Measurements from ENCODE around the gene BBOF1.
"Not testable (repeated sequence)": the region's sequence is repeated elsewhere in the genome, so short reads cannot be mapped to it uniquely, and the experiment has no call there.

Gene BBOF1

DNA sequence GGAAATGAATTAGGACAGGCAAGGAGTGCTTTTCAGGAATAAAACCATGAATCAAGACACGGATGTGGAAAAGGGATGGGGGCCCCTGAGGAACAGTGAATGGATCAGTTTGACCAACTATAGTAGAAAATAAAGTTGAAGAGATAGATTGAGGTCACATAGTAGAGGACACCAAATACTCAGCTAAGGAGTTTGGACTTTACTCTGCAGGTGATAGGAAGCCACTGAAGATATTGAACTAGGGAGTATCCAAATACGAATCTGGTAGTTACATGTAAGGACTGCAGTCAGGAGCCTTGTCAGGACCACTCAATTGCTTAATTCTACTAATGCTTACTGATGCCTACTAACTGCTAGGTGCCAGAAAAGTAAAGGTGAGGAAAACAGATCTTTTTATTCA, 20.4 kb upstream of the BBOF1 start:
- H3K9me3 Mint-ChIP-seq, result no peaks in the 10 kb centered on the region
- peaks cover 27% of the 10 kb centered on the region for H3K36me3 Mint-ChIP-seq (ENCODE audit: low read depth)
- H3K4me3 Mint-ChIP-seq, result no peak overlapping the region
- DNase-seq, result no peak
- TF ChIP-seq, protein P1, sequence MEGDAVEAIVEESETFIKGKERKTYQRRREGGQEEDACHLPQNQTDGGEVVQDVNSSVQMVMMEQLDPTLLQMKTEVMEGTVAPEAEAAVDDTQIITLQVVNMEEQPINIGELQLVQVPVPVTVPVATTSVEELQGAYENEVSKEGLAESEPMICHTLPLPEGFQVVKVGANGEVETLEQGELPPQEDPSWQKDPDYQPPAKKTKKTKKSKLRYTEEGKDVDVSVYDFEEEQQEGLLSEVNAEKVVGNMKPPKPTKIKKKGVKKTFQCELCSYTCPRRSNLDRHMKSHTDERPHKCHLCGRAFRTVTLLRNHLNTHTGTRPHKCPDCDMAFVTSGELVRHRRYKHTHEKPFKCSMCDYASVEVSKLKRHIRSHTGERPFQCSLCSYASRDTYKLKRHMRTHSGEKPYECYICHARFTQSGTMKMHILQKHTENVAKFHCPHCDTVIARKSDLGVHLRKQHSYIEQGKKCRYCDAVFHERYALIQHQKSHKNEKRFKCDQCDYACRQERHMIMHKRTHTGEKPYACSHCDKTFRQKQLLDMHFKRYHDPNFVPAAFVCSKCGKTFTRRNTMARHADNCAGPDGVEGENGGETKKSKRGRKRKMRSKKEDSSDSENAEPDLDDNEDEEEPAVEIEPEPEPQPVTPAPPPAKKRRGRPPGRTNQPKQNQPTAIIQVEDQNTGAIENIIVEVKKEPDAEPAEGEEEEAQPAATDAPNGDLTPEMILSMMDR (IDR thresholded peaks at IDR 0.05), result no peak
- H3K4me1 Mint-ChIP-seq, result peaks cover 36% of the 10 kb centered on the region
- no peaks in the 10 kb centered on the region for H3K27me3 Mint-ChIP-seq (ENCODE audit: low read depth, poor library complexity)
- peak overlapping the region; percentile 77 for H3K27ac Mint-ChIP-seq

DNA sequence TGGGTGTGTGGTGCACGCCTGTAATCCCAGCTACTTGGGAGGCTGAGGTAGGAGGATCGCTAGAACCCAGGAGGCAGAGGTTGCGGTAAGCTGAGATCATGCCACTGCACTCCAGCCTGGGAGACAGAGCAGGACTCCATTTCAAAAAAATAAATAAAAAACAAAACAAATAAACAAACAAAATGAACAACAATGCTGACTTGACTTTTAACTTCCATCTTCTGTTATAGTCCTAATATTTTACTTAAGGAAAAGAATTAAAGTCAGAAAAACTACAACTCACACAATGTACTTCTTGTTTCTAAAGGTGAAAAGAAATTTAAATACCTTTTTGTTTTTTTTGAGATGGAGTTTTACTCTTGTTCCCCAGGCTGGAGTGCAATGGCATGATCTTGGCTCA, 13.5 kb upstream of the BBOF1 start:
- not testable (repeated sequence) for H3K4me1 Mint-ChIP-seq; H3K27ac Mint-ChIP-seq; H3K9me3 Mint-ChIP-seq; H3K27me3 Mint-ChIP-seq (ENCODE audit: low read depth, poor library complexity); H3K4me3 Mint-ChIP-seq; DNase-seq
- peaks cover 24% of the 10 kb centered on the region for H3K36me3 Mint-ChIP-seq (ENCODE audit: low read depth)

DNA sequence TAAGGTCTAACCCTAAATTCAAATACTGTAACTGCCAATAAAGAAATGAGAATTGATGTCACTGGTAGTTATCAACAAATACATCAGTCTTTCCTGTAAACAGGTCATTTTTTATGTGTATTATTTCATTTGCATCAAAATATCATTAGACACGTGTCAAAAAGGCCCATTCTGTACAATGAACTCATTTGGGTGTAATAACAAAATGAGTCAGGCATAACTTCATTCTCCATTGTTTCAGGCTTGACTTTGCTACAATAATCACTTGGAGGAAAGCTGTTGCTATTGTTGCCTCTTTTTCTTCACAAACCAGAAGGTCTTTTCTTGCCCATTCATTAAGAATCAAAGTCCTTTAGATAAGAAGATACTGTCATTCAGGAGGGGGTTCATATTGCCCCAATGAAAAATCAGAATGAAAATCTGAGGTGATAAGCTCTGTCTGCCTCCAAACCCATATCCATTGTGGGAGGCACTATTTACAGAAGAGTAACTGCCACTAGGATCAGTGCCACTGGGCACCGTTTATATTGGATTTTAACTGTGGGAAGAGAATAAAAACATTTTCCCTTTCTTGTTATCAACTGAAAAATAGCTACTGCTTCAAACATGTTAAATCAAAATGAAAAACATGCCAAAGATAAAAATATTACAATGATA, 10.2 kb upstream of the BBOF1 start:
- TF ChIP-seq, protein P1 (IDR thresholded peaks at IDR 0.05), result no peak
- Mint-ChIP-seq H3K4me3 (no peak overlapping the region), H3K9me3 (no peaks in the 10 kb centered on the region), H3K27me3 (ENCODE audit: low read depth, poor library complexity) (peaks cover 3% of the 10 kb centered on the region), H3K4me1 (no peaks in the 10 kb centered on the region), H3K27ac (no peak overlapping the region), H3K36me3 (ENCODE audit: low read depth) (peaks cover 20% of the 10 kb centered on the region)
- DNase-seq, result no peak

DNA sequence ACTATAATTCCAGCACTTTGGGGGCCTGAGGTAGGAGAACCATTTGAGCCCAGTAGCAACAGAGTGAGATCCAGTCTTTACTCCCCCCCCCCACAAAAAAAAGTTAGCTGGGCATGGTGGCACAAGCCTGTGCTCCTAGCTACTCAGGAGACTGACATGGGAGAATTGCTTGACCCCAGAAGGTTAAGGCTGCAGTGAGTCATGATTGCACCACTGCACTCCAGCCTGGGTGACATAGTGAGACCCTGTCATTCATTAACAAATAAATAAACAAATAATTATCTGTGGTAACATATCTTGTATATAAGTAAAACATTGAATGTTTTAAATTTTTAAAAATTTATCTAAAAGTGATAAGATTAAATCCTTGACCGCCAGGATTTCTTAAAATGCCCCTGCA, 4.8 kb upstream of the BBOF1 start:
- peaks cover 3% of the 10 kb centered on the region for H3K27me3 Mint-ChIP-seq (ENCODE audit: low read depth, poor library complexity)
- no peak overlapping the region for H3K27ac Mint-ChIP-seq
- peaks cover 6% of the 10 kb centered on the region for H3K36me3 Mint-ChIP-seq (ENCODE audit: low read depth)
- H3K4me3 Mint-ChIP-seq, result no peak overlapping the region
- TF ChIP-seq, protein P1 (IDR thresholded peaks at IDR 0.05), result no peak
- peaks cover 8% of the 10 kb centered on the region for H3K4me1 Mint-ChIP-seq
- no peak for DNase-seq
- H3K9me3 Mint-ChIP-seq, result no peaks in the 10 kb centered on the region

DNA sequence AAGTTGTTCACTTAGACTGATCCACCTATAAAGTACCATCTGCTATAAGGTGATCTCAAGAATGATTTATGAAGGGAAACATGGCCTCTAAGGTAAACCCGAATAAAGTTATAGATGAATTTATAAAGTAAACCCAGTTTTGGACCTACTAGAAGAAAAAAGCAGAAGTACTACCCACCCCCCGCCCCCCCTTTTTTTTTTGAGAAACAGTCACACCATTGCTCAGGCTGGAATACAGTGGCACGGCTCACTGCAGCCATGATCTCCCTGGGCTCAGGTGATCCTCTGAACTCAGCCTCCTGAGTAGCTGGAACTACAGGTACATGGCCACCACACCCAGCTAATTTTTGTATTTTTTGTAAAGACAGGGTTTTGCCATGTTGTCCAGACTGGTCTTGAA, 4.0 kb upstream of the BBOF1 start:
- H3K4me3 Mint-ChIP-seq, result no peak overlapping the region
- no peak for DNase-seq
- TF ChIP-seq, protein P1 (IDR thresholded peaks at IDR 0.05), result no peak
- no peaks in the 10 kb centered on the region for H3K9me3 Mint-ChIP-seq
- H3K36me3 Mint-ChIP-seq (ENCODE audit: low read depth), result peaks cover 6% of the 10 kb centered on the region
- H3K27me3 Mint-ChIP-seq (ENCODE audit: low read depth, poor library complexity), result no peaks in the 10 kb centered on the region
- H3K27ac Mint-ChIP-seq, result no peak overlapping the region
- peaks cover 17% of the 10 kb centered on the region for H3K4me1 Mint-ChIP-seq

DNA sequence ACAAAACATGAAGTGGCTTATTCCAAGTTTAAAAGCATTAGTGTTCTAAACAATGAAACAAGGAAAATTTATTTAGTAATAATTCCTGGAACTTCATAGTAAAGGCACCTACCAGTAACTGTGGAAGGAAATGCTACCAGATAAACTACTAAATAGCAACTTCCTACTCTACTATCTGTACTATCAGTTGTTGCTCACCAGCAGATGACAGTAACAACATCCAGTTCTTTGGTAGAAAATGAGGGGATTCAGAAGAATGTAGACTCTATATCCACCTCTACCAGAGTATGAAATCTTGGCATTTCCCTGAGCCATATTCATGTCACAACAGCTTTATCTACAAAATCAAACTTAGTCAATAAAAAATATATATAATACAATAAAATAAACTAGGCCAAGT, 3.2 kb upstream of the BBOF1 start:
- DNase-seq, result no peak
- Mint-ChIP-seq H3K27ac (no peak overlapping the region), H3K4me3 (no peak overlapping the region), H3K4me1 (peaks cover 17% of the 10 kb centered on the region), H3K27me3 (ENCODE audit: low read depth, poor library complexity) (no peaks in the 10 kb centered on the region), H3K36me3 (ENCODE audit: low read depth) (peaks cover 5% of the 10 kb centered on the region), H3K9me3 (no peaks in the 10 kb centered on the region)
- TF ChIP-seq, protein P1 (IDR thresholded peaks at IDR 0.05), result no peak
